ENCODE data around the gene BRWD1. TPM values are rescaled to one million over a fixed set of nuclear protein-coding genes. Genes with fewer than 3 reads are reported as not detected.

Gene BRWD1
- total and polyA plus RNA-seq, 2 experiments from 2014 or later: 35.2 to 75.5 TPM

DNA sequence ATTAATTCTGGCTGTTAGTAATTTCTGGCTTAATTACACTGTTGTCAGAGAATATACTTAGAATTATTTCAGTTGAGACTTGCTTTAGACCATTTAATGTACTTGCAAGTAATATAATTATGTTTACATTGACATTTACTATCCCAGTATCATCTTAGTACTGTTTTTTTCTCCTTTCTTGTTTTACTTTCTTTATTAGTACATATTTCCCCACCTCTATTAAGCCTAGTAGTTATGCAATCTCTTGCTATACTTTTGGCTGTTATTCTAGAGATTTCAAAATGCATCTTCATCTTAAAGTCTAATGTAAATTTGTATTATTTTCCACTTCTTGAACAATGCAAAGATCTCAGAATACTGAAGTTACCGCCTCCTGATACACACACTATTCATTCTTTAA is 24.4 kb downstream of the BRWD1 start:
- Mint-ChIP-seq H3K36me3 (ENCODE audit: low read depth) (peaks cover 79% of the 10 kb centered on the region), H3K4me1 (no peaks in the 10 kb centered on the region), H3K9me3 (peaks cover 9% of the 10 kb centered on the region; the same call in 2 of the 3 replicates), H3K27me3 (ENCODE audit: insufficient read depth, low read depth, poor library complexity) (peaks cover 2% of the 10 kb centered on the region), H3K4me3 (no peak overlapping the region), H3K27ac (no peak overlapping the region)
- no peak overlapping the region for H3K4me2 ChIP-seq
- no peak for TF ChIP-seq STAT1 (IDR thresholded peaks at IDR 0.05; ENCODE audit: unreplicated experiment)
- TF ChIP-seq ETS1 (IDR thresholded peaks at IDR 0.05): no peak
- TF ChIP-seq, protein P1, sequence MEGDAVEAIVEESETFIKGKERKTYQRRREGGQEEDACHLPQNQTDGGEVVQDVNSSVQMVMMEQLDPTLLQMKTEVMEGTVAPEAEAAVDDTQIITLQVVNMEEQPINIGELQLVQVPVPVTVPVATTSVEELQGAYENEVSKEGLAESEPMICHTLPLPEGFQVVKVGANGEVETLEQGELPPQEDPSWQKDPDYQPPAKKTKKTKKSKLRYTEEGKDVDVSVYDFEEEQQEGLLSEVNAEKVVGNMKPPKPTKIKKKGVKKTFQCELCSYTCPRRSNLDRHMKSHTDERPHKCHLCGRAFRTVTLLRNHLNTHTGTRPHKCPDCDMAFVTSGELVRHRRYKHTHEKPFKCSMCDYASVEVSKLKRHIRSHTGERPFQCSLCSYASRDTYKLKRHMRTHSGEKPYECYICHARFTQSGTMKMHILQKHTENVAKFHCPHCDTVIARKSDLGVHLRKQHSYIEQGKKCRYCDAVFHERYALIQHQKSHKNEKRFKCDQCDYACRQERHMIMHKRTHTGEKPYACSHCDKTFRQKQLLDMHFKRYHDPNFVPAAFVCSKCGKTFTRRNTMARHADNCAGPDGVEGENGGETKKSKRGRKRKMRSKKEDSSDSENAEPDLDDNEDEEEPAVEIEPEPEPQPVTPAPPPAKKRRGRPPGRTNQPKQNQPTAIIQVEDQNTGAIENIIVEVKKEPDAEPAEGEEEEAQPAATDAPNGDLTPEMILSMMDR (conservative IDR thresholded peaks at IDR 0.05; ENCODE audit: low read depth in 2 of 2): no peak
- TF ChIP-seq POLR2AphosphoS5 (IDR thresholded peaks at IDR 0.05; ENCODE audit: low read depth): no peak
- no peak for TF ChIP-seq EZH2phosphoT487 (IDR thresholded peaks at IDR 0.05; ENCODE audit: unreplicated experiment)
- TF ChIP-seq REST (IDR thresholded peaks at IDR 0.05; ENCODE audit: unreplicated experiment): no peak
- TF ChIP-seq JUNB (IDR thresholded peaks at IDR 0.05; ENCODE audit: unreplicated experiment): no peak
- TF ChIP-seq EZH2 (IDR thresholded peaks at IDR 0.05; ENCODE audit: low read depth, unreplicated experiment): no peak
- no peak for TF ChIP-seq CREB1 (CRISPR knock-in tag; IDR thresholded peaks at IDR 0.05; ENCODE audit: low read depth)
- TF ChIP-seq, protein P2, sequence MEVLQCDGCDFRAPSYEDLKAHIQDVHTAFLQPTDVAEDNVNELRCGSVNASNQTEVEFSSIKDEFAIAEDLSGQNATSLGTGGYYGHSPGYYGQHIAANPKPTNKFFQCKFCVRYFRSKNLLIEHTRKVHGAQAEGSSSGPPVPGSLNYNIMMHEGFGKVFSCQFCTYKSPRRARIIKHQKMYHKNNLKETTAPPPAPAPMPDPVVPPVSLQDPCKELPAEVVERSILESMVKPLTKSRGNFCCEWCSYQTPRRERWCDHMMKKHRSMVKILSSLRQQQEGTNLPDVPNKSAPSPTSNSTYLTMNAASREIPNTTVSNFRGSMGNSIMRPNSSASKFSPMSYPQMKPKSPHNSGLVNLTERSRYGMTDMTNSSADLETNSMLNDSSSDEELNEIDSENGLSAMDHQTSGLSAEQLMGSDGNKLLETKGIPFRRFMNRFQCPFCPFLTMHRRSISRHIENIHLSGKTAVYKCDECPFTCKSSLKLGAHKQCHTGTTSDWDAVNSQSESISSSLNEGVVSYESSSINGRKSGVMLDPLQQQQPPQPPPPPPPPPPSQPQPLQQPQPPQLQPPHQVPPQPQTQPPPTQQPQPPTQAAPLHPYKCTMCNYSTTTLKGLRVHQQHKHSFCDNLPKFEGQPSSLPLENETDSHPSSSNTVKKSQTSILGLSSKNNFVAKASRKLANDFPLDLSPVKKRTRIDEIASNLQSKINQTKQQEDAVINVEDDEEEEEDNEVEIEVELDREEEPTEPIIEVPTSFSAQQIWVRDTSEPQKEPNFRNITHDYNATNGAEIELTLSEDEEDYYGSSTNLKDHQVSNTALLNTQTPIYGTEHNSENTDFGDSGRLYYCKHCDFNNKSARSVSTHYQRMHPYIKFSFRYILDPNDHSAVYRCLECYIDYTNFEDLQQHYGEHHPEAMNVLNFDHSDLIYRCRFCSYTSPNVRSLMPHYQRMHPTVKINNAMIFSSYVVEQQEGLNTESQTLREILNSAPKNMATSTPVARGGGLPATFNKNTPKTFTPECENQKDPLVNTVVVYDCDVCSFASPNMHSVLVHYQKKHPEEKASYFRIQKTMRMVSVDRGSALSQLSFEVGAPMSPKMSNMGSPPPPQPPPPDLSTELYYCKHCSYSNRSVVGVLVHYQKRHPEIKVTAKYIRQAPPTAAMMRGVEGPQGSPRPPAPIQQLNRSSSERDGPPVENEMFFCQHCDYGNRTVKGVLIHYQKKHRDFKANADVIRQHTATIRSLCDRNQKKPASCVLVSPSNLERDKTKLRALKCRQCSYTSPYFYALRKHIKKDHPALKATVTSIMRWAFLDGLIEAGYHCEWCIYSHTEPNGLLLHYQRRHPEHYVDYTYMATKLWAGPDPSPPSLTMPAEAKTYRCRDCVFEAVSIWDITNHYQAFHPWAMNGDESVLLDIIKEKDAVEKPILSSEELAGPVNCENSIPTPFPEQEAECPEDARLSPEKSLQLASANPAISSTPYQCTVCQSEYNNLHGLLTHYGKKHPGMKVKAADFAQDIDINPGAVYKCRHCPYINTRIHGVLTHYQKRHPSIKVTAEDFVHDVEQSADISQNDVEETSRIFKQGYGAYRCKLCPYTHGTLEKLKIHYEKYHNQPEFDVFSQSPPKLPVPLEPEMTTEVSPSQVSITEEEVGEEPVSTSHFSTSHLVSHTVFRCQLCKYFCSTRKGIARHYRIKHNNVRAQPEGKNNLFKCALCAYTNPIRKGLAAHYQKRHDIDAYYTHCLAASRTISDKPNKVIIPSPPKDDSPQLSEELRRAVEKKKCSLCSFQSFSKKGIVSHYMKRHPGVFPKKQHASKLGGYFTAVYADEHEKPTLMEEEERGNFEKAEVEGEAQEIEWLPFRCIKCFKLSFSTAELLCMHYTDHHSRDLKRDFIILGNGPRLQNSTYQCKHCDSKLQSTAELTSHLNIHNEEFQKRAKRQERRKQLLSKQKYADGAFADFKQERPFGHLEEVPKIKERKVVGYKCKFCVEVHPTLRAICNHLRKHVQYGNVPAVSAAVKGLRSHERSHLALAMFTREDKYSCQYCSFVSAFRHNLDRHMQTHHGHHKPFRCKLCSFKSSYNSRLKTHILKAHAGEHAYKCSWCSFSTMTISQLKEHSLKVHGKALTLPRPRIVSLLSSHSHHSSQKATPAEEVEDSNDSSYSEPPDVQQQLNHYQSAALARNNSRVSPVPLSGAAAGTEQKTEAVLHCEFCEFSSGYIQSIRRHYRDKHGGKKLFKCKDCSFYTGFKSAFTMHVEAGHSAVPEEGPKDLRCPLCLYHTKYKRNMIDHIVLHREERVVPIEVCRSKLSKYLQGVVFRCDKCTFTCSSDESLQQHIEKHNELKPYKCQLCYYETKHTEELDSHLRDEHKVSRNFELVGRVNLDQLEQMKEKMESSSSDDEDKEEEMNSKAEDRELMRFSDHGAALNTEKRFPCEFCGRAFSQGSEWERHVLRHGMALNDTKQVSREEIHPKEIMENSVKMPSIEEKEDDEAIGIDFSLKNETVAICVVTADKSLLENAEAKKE (CRISPR knock-in tag; IDR thresholded peaks at IDR 0.05): no peak
- no peak for TF ChIP-seq NANOG (IDR thresholded peaks at IDR 0.05; ENCODE audit: borderline replicate concordance)
- no peak for TF ChIP-seq ZNF114 (CRISPR knock-in tag; IDR thresholded peaks at IDR 0.05)
- no peak for TF ChIP-seq ZNF331 (CRISPR knock-in tag; IDR thresholded peaks at IDR 0.05; ENCODE audit: low read depth)
- ATAC-seq (no peak), DNase-seq (ENCODE audit: low spot score) (no peak)
- peaks cover 17% of the 10 kb centered on the region; the same call in 1 of the 2 replicates for H3K79me2 ChIP-seq (replicated peaks; ENCODE audit: insufficient read depth)
- H3K27me3 ChIP-seq (ENCODE audit: insufficient read depth): no peaks in the 10 kb centered on the region
- peaks cover 38% of the 10 kb centered on the region for H3K36me3 ChIP-seq (ENCODE audit: insufficient read depth)
- H3K4me1 ChIP-seq (ENCODE audit: insufficient read depth): no peaks in the 10 kb centered on the region
- H2AFZ ChIP-seq: no peak overlapping the region
- no peak overlapping the region for H3K4me3 ChIP-seq
- H3K27ac ChIP-seq (ENCODE audit: low read depth): no peak overlapping the region
- H3K9me2 ChIP-seq (ENCODE audit: insufficient read depth): no peaks in the 10 kb centered on the region
- no peaks in the 10 kb centered on the region for H3F3A ChIP-seq (replicated peaks; ENCODE audit: low read depth)
- H4K20me1 ChIP-seq (replicated peaks; ENCODE audit: insufficient read depth): peaks cover 9% of the 10 kb centered on the region

Measured in GM23338 (cell line).